A673 (cell line): ENCODE results near the gene CGB1.
"Not testable (repeated sequence)": the region's sequence is repeated elsewhere in the genome, so short reads cannot be mapped to it uniquely, and the experiment has no call there.

Experiments
- CTCF ChIP-seq: fragments of 300-800, 200-600 bp; sonication (generic); conservative IDR thresholded peaks from 2 replicates; pipeline ENCODE4 v1.5.1; 2017; ENCODE audit warnings: low read depth, mild to moderate bottlenecking, antibody characterized with exemption, low read length, moderate library complexity, mixed read lengths
- EZH2 ChIP-seq: fragments of 200-600 bp; sonication (generic); IDR thresholded peaks from 2 replicates; pipeline ENCODE4 v1.6.1; 2017; ENCODE audit warnings: borderline replicate concordance, low read depth, mild to moderate bottlenecking, mixed read lengths, antibody characterized with exemption, low read length; ENCODE audit not compliant: poor library complexity, severe bottlenecking

GRCh38 chr19:49038111-49038510, 1.4 kb upstream of the CGB1 start:
- TF ChIP-seq CTCF, EZH2: not testable (repeated sequence)
